ENCODE measurements around the gene NUP85.

DNA sequence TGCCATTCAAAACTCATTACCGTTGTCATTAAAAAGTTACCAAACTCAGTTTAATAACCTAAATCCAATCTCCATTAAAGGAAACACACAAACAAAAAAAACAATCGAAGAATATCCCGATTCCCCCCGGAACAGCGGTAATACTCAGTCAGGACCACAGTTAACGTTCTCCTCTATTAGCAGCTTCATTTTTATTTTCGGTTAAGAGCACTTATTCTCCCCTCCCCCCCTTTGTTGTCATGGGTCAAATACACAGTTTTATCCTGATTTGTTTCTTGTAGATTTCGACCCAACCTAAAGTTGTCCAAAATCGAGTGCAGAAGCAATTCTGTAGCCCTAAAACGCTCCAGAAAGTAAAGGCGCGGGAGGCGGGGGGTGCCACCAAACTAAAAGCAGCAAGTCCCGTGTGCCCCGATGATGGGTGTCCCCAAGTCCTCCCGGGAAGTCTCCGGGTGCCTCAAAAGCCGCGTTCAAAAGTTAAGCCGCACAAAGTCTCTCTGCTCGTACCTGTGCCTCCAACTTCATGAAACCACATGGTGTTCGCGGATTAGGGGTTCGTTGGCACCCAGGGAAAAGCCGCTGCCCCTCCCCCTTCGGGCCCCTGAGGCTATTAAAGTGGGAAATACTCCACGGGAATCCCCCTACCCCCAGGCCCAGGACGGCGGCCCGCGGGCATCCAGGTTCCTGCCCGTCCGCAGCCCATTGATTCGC is 23.7 kb upstream of the NUP85 start:
- no peak for TF ChIP-seq EZH2phosphoT487 (IDR thresholded peaks at IDR 0.05; ENCODE audit: borderline replicate concordance, low read depth, low read length)
- TF ChIP-seq, protein P1, sequence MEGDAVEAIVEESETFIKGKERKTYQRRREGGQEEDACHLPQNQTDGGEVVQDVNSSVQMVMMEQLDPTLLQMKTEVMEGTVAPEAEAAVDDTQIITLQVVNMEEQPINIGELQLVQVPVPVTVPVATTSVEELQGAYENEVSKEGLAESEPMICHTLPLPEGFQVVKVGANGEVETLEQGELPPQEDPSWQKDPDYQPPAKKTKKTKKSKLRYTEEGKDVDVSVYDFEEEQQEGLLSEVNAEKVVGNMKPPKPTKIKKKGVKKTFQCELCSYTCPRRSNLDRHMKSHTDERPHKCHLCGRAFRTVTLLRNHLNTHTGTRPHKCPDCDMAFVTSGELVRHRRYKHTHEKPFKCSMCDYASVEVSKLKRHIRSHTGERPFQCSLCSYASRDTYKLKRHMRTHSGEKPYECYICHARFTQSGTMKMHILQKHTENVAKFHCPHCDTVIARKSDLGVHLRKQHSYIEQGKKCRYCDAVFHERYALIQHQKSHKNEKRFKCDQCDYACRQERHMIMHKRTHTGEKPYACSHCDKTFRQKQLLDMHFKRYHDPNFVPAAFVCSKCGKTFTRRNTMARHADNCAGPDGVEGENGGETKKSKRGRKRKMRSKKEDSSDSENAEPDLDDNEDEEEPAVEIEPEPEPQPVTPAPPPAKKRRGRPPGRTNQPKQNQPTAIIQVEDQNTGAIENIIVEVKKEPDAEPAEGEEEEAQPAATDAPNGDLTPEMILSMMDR (conservative IDR thresholded peaks at IDR 0.05; ENCODE audit: low read length): no peak
